Naive thymus-derived CD8-positive, alpha-beta T cell (primary cell): ENCODE data around the gene ZNF423. TPM values are rescaled to one million over a fixed set of nuclear protein-coding genes. Genes with fewer than 3 reads are reported as not detected.
A peak's percentile ranks its signal among the peaks of the same experiment; 100 is the strongest.

Experiments
- ATAC-seq, 2 donors: fragments of 150-1000 bp; cut with Tn5 transposase in 1 of 2; sonication (Bioruptor Pico), chemical (Tn5 transposase) in 1 of 2; 1 replicate in 1 of 2; 2 replicates in 1 of 2; pipeline ENCODE4 v1.10.0; 2021; ENCODE audit warnings: mild to moderate bottlenecking in 2 of 2, moderate library complexity in 2 of 2
- POLR2A ChIA-PET: fragments of 350-600 bp; sonication (Branson Sonifier 250); formaldehyde crosslinking; loops from one replicate; lab custom pipeline; 2021; ENCODE audit warnings: antibody characterized with exemption; lab: Charles Lee
- DNase-seq, 10 donors: peaks; one replicate each; pipeline versions ENCODE4 v3.0.0 to v3.0.0-alpha.2; 2020 to 2022
- H3K27ac Mint-ChIP-seq, 10 donors: one replicate each; pipeline ENCODE4 v1.8.0; 2020 to 2022; ENCODE audit warnings: mild to moderate bottlenecking in 10 of 10, mixed read lengths in 10 of 10, moderate library complexity in 4 of 10, inconsistent platforms in 1 of 10
- H3K27me3 Mint-ChIP-seq, 5 donors: one replicate each; pipeline ENCODE4 v1.8.0; 2021 to 2022; ENCODE audit warnings: mixed read lengths in 5 of 5
- H3K36me3 Mint-ChIP-seq, 3 donors: one replicate each; pipeline ENCODE4 v1.8.0; 2020 to 2022; ENCODE audit warnings: mixed read lengths in 3 of 3, mild to moderate bottlenecking in 2 of 3, inconsistent platforms in 1 of 3
- H3K4me1 Mint-ChIP-seq, 4 donors: one replicate each; pipeline ENCODE4 v1.8.0; 2021 to 2022; ENCODE audit warnings: mixed read lengths in 4 of 4
- H3K4me3 Mint-ChIP-seq, 10 donors: one replicate each; pipeline ENCODE4 v1.8.0; 2020 to 2022; ENCODE audit warnings: mild to moderate bottlenecking in 10 of 10, mixed read lengths in 10 of 10, moderate library complexity in 6 of 10, inconsistent platforms in 1 of 10
- H3K9me3 Mint-ChIP-seq, 9 donors: one replicate each; pipeline ENCODE4 v1.8.0; 2020 to 2022; ENCODE audit warnings: mixed read lengths in 9 of 9, mild to moderate bottlenecking in 3 of 9, inconsistent platforms in 1 of 9, moderate library complexity in 1 of 9
- polyA plus RNA-seq, 3 donors: library from polyadenylated mRNA; unstranded; fragments of 300-500 nt; fragmentation: Illumina TruSeq; gene quantifications; one replicate each; pipeline ENCODE4 v1.2.3, GENCODE V29; 2021
- total RNA-seq, 8 experiments: library from RNA in 2 of 8; stranded (reverse) in 2 of 8; gene quantifications; one replicate each; pipeline ENCODE4 v1.2.3 and lab custom pipeline; 2021 to 2026

Gene ZNF423
- total and polyA plus RNA-seq, 5 experiments from 2014 or later, result not detected

GRCh38 chr16:49634235-49635008 is 221.5 kb downstream of the ZNF423 start:
- DNase-seq (no peak), ATAC-seq (no peak)
- no peak overlapping the region for H3K27ac Mint-ChIP-seq
- H3K9me3 Mint-ChIP-seq, result peaks cover 0 to 4% (median 0%) of the 10 kb centered on the region in 9 donors
- POLR2A ChIA-PET, result no interaction called here
- H3K4me1 Mint-ChIP-seq, result peaks cover 0 to 4% (median 0%) of the 10 kb centered on the region in 4 donors
- H3K27me3 Mint-ChIP-seq, result peaks cover 0 to 6% (median 2%) of the 10 kb centered on the region in 5 donors
- H3K36me3 Mint-ChIP-seq, result no peaks in the 10 kb centered on the region
- no peak overlapping the region for H3K4me3 Mint-ChIP-seq

GRCh38 chr16:49632795-49633184 is 223.1 kb downstream of the ZNF423 start:
- H3K9me3 Mint-ChIP-seq, result peaks cover 0 to 4% (median 0%) of the 10 kb centered on the region in 9 donors
- H3K4me1 Mint-ChIP-seq, result peaks cover 0 to 3% (median 0%) of the 10 kb centered on the region in 4 donors
- POLR2A ChIA-PET, result no interaction called here
- ATAC-seq, result no peak
- no peaks in the 10 kb centered on the region for H3K36me3 Mint-ChIP-seq
- H3K4me3 Mint-ChIP-seq, result no peak overlapping the region
- H3K27me3 Mint-ChIP-seq, result peaks cover 0 to 5% (median 2%) of the 10 kb centered on the region in 5 donors
- DNase-seq, result no peak
- H3K27ac Mint-ChIP-seq, result no peak overlapping the region

- Mint-ChIP-seq H3K36me3 (no peaks in the 10 kb centered on the region), H3K4me3 (no peak overlapping the region), H3K27me3 (peaks cover 0 to 5% (median under 1%) of the 10 kb centered on the region in 5 donors), H3K27ac (no peak overlapping the region), H3K9me3 (peaks cover 0 to 4% (median 0%) of the 10 kb centered on the region in 9 donors), H3K4me1 (peaks cover 0 to 3% (median 0%) of the 10 kb centered on the region in 4 donors)
- POLR2A ChIA-PET, result no interaction called here
- no peak for DNase-seq
- ATAC-seq, result no peak
These were observed 223.7 kb downstream of the ZNF423 start for GRCh38 chr16:49632086-49632794.

- no peaks in the 10 kb centered on the region for H3K36me3 Mint-ChIP-seq
- ATAC-seq (no peak), DNase-seq (no peak)
- peaks cover 0 to 4% (median 0%) of the 10 kb centered on the region in 9 donors for H3K9me3 Mint-ChIP-seq
- no peak overlapping the region for H3K4me3 Mint-ChIP-seq
- peak overlapping the region in 1 of 10 donors; percentile 12 for H3K27ac Mint-ChIP-seq
- POLR2A ChIA-PET, result interaction anchor here (0.6 kb wide), 1 partner anchor 34 kb away, joined by 7 read pairs; no protein-coding TSS in a partner anchor
- H3K4me1 Mint-ChIP-seq, result peaks cover 0 to 3% (median 0%) of the 10 kb centered on the region in 4 donors
- H3K27me3 Mint-ChIP-seq, result peaks cover 0 to 5% (median 0%) of the 10 kb centered on the region in 5 donors
These were observed 224.5 kb downstream of the ZNF423 start for GRCh38 chr16:49631187-49632041.

- peaks cover 0 to 3% (median 0%) of the 10 kb centered on the region in 4 donors for H3K4me1 Mint-ChIP-seq
- no peak for ATAC-seq
- H3K27ac Mint-ChIP-seq, result peak overlapping the region in 1 of 10 donors; percentile 12
- POLR2A ChIA-PET, result no interaction called here
- DNase-seq, result no peak
- no peaks in the 10 kb centered on the region for H3K36me3 Mint-ChIP-seq
- H3K27me3 Mint-ChIP-seq, result peaks cover 0 to 5% (median 0%) of the 10 kb centered on the region in 5 donors
- H3K4me3 Mint-ChIP-seq, result no peak overlapping the region
- peaks cover 0 to 4% (median 0%) of the 10 kb centered on the region in 9 donors for H3K9me3 Mint-ChIP-seq
These were observed 225.1 kb downstream of the ZNF423 start for GRCh38 chr16:49630783-49631182.

GRCh38 chr16:49629851-49630250 is 226.1 kb downstream of the ZNF423 start:
- POLR2A ChIA-PET, result no interaction called here
- Mint-ChIP-seq H3K9me3 (peaks cover 0 to 4% (median 0%) of the 10 kb centered on the region in 9 donors), H3K4me3 (no peak overlapping the region), H3K27ac (no peak overlapping the region), H3K27me3 (peaks cover 0 to 5% (median 0%) of the 10 kb centered on the region in 5 donors), H3K4me1 (peaks cover 0 to 3% (median 0%) of the 10 kb centered on the region in 4 donors), H3K36me3 (no peaks in the 10 kb centered on the region)
- DNase-seq, result no peak
- ATAC-seq, result no peak

- Mint-ChIP-seq H3K4me1 (peaks cover 0 to 3% (median 0%) of the 10 kb centered on the region in 4 donors), H3K36me3 (no peaks in the 10 kb centered on the region), H3K27me3 (peaks cover 0 to 5% (median 0%) of the 10 kb centered on the region in 5 donors), H3K27ac (no peak overlapping the region), H3K9me3 (peaks cover 0 to 4% (median 0%) of the 10 kb centered on the region in 9 donors), H3K4me3 (no peak overlapping the region)
- DNase-seq (no peak), ATAC-seq (no peak)
- POLR2A ChIA-PET, result no interaction called here
These were observed 227.8 kb downstream of the ZNF423 start for GRCh38 chr16:49628148-49628547.

GRCh38 chr16:49625311-49626065 is 230.4 kb downstream of the ZNF423 start:
- H3K9me3 Mint-ChIP-seq, result peaks cover 0 to 1% (median 0%) of the 10 kb centered on the region in 9 donors
- no peak overlapping the region for H3K27ac Mint-ChIP-seq
- no peaks in the 10 kb centered on the region for H3K27me3 Mint-ChIP-seq
- DNase-seq, result no peak
- H3K4me1 Mint-ChIP-seq, result no peaks in the 10 kb centered on the region
- POLR2A ChIA-PET, result no interaction called here
- no peaks in the 10 kb centered on the region for H3K36me3 Mint-ChIP-seq
- ATAC-seq, result no peak
- H3K4me3 Mint-ChIP-seq, result no peak overlapping the region

GRCh38 chr16:49623501-49624266 is 232.2 kb downstream of the ZNF423 start:
- Mint-ChIP-seq H3K36me3 (no peaks in the 10 kb centered on the region), H3K9me3 (peaks cover 0 to 1% (median 0%) of the 10 kb centered on the region in 9 donors), H3K27ac (no peak overlapping the region), H3K4me1 (no peaks in the 10 kb centered on the region), H3K27me3 (no peaks in the 10 kb centered on the region), H3K4me3 (no peak overlapping the region)
- no peak for ATAC-seq
- POLR2A ChIA-PET, result no interaction called here
- DNase-seq, result no peak

- Mint-ChIP-seq H3K4me3 (no peak overlapping the region), H3K36me3 (no peaks in the 10 kb centered on the region), H3K9me3 (peaks cover 0 to 1% (median 0%) of the 10 kb centered on the region in 9 donors), H3K27ac (no peak overlapping the region), H3K4me1 (no peaks in the 10 kb centered on the region), H3K27me3 (no peaks in the 10 kb centered on the region)
- POLR2A ChIA-PET, result no interaction called here
- DNase-seq, result no peak
- no peak for ATAC-seq
These were observed 233.2 kb downstream of the ZNF423 start for GRCh38 chr16:49622421-49623402.
